ENCODE measurements around the gene CDRT15L2. TPM values are rescaled to one million over a fixed set of nuclear protein-coding genes. Genes with fewer than 3 reads are reported as not detected.
"Not testable (repeated sequence)": the region's sequence is repeated elsewhere in the genome, so short reads cannot be mapped to it uniquely, and the experiment has no call there.

The CDRT15L2 gene
- total RNA-seq: not detected in 2 replicates

DNA sequence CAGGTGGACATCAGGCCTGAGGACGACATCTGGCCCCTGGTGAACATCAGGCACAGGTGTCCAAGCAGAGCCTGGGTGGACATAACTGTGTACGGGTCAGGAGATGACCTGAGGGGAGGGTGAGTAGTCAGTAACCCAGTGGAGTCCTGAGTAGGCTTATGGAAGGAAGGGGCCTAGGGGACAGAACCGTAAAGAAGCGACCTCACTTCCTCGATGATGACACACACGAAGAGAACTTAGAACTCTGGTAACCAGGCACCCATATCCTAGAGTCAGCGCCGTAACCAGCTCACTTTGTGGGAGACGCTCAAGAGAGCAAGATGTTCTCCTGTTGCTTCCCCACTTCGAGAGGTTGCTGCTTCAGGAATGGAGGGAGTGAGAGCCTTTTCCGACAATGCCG lies at the start of gene CDRT15L2:
TSS of gene CDRT15L2 (plus strand) at position 301 of the 400 bp plus-strand sequence. CDS start at position 321, 20 bp downstream.
- DNase-seq (ENCODE audit: low read depth in 2 of 2): not testable (repeated sequence)

GRCh38 chr17:20530104-20530503 lies 49.4 kb upstream of the CDRT15L2 start:
- not testable (repeated sequence) for DNase-seq (ENCODE audit: low read depth in 2 of 2)

- DNase-seq (ENCODE audit: low read depth in 2 of 2): not testable (repeated sequence)
Observed at GRCh38 chr17:20532544-20533090, 46.9 kb upstream of the CDRT15L2 start.

DNA sequence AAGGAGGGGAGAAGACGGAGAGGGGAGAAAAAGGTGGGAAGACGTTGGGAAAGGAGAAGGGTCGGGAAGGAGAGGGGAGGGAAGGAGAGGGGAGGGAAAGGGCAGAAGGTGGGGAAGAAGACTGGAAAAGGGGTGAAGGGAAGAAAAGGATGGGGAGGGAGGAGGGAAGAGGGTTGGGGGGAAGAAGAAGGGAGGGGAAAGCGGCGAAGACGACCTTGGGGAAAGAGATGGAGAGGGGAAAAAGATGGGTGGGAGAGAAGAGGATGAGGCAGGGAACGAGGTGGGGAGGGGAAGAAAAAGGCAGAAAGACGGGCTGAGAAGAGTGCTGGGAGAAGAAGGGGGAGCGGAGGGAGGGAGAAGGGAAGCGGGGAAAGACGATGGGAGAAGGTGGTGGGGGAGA lies 46.3 kb upstream of the CDRT15L2 start:
- DNase-seq (ENCODE audit: low read depth in 2 of 2): not testable (repeated sequence)

DNA sequence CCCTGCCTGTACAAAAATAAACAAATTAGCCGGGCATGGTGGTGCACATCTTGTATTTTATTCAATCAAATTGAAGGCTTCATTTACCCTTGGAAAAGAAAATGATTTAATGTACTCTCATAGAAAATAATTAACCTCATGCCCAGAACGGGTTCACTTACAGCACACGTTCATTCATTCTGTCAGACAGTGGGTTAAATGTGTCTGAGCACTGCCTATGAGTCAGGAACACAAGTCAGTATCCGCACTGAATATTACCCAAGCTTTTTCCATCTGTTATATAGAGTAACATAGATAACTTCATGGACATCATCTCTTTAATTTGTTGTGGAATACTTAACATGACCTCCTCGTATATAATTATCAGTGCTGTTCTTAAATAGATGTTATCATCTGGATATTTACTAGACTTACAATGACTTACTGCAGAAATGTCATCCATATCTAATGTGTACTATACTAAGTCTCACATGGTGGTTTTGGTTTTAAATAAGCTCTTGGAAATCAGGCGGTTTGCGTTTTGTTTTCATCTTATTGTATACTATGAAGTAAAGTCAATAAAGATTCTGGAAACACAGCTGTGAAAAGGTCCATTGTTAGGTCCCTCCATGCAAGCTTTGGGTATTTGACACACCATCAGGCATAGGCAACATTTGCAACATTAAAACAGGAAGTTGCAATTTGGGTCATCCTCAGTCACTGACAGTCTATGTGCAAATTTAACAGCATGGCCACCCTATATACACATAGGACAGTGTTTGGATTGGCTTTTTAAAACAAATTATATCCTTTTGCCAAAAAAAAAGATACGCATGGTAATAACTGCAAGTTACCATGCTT lies 44.6 kb upstream of the CDRT15L2 start:
- not testable (repeated sequence) for DNase-seq (ENCODE audit: low read depth in 2 of 2)

DNA sequence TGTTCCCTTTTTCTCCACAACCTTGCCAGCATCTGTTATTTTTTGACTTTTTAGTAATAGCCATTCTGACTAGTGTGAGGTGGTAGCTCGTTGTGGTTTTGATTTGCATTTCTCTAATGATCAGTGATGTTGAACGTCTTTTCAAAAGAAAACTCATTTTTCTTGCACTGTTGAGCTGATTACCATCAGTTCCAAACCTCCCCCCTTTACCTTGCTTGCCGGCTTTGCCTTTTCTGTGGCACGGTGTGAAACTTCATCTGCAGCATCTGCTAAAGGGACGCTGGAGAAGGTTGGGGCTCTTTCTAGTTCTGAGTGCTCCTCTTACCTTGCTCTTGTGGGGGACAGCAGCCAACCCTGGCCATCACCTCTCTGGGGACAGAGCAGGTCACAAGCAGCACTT lies 39.1 kb upstream of the CDRT15L2 start:
- not testable (repeated sequence) for DNase-seq (ENCODE audit: low read depth in 2 of 2)

- not testable (repeated sequence) for DNase-seq (ENCODE audit: low read depth in 2 of 2)
Observed at GRCh38 chr17:20540865-20541264, 38.7 kb upstream of the CDRT15L2 start.

- DNase-seq (ENCODE audit: low read depth in 2 of 2): peak in 1 of 2 donors; percentile 5
Observed at GRCh38 chr17:20541853-20542546, 37.5 kb upstream of the CDRT15L2 start.

DNA sequence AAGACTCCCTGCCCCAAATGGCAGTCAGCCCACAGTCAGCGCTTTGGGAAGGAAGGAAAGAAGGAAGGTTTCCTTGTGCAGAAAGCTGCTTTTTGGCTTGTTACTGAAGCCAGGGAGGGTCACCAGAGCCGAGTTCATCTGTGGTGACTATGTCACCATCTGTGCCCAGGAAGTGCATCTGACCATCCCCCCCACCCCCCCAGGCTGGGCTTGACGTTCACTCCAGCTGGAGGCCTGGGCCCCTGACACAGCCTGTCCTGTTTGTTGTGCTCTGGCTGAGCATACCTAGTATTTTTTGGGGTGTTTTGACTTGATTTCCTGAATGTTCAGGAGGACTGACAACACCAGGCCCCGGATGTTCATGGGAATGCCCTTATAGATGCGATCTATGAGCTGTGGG lies 31.6 kb upstream of the CDRT15L2 start:
- DNase-seq (ENCODE audit: low read depth in 2 of 2): not testable (repeated sequence)

DNA sequence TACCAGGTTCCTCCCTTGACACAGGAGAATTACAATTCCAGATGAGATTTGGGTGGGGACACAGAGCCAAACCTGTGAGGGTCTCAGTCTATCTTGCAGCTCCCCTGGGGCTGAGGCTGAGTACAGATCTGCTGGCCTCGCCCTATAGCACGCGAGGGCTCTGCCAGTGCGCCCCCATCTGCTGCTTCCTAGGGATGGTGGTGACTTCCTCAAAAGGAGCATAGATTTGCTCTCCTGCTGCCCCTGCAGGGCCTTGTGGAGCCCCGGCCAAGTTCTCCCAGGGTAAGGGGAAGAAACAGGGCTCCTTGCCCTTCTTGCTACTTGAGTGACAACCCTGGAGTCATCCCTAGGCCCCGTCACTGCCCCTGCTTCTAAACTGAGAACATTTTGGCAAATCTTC lies 26.6 kb upstream of the CDRT15L2 start:
- not testable (repeated sequence) for DNase-seq (ENCODE audit: low read depth in 2 of 2)

DNA sequence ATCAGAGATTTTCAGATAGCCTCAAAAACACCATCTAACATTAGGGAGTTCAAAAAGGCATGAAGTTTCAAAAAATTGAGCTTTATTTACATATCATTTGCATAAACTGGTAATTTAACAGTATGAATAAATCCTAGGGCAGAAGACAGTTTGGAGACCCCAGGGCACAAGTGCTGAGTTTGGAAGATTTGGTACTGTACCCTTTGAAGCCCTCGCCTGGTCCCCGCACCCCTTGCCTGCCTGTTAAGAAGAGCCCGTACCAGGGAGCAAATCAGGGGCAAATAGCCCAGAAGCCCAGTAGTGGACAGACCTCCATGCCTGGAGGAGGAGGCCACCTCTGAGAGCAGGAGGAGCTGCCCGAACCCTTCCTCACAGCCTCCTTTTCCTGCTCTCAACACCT lies 24.8 kb upstream of the CDRT15L2 start:
- not testable (repeated sequence) for DNase-seq (ENCODE audit: low read depth in 2 of 2)

DNA sequence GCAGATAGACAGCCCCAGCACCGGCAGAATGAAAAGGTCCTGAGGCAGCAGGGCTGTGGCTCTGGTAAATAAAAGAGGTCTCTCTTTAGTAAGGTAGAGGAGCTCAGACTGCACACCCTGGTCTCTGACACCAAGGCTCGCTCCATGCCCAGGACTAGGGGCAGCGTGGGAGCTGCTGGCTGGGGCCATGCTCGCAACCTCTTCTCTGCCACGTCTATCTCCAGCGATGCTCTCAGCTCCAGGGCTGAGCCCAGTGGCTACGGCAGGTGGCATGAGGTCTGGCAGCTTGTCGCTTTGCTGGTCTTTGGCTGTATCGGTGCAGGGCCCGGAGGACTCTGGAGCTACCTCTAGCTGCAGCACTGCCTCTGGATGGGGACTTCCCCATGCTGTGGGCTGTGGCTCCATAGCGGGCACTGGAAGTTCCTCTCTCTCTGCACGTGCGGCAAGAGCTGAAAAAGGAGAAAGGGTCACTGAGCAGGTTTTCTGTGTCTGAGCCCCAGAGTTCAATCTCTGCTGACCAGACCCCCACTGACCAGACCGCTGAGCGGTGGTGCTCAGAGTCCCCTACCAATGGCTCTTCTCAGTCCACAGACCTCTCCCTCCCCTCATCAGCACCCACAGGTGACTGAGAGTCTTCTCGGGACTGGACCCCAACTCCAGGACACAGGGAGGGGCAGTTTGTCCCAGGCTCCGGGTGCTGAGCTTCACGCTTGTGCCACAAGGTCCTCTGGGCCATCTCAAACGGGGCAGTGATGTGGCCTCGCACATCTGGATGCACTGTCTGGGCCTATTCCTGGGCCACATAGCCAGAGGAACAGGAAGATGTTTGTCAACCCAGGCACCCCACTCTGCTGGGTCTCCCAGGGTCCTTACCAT lies 24.2 kb upstream of the CDRT15L2 start:
- not testable (repeated sequence) for DNase-seq (ENCODE audit: low read depth in 2 of 2)

DNA sequence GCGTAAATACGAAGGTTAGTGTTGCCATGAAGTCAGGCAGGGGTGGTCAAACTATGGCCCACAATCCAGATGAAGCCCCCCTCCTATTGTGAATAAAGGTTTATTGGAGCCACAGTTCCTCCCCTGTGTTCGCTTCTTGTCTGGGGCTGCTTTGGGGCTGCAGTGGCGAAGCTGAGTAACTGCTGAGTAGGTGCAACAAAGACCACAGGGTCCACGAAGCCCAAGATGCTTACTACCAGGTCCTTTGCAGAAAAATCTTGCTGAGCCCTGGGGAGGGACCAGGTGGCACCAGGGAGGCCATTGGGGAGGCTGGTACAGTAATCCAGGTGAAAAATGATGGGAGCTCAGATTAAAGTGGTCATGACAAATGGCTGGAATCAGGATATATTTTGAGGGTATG lies 21.4 kb upstream of the CDRT15L2 start:
- DNase-seq (ENCODE audit: low read depth in 2 of 2): not testable (repeated sequence)

DNA sequence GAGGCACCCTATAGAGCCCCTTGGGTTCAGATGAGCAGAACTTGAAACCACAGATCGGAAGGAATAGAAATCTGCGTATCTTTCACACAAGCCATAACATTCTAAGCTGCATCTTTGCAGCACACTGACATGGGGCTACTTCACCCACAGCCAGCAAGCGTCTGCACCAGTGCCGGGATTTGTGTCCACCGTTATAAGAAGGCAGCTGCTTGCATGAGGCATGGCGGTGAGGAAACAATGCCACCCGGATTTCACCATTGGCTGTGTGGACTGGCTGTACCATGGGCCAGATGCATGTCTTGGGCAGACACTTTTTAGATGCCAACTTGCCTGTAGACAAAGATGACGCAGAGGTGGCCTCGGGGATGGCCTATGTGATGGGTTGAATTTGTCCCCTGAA lies 20.5 kb upstream of the CDRT15L2 start:
- not testable (repeated sequence) for DNase-seq (ENCODE audit: low read depth in 2 of 2)

DNA sequence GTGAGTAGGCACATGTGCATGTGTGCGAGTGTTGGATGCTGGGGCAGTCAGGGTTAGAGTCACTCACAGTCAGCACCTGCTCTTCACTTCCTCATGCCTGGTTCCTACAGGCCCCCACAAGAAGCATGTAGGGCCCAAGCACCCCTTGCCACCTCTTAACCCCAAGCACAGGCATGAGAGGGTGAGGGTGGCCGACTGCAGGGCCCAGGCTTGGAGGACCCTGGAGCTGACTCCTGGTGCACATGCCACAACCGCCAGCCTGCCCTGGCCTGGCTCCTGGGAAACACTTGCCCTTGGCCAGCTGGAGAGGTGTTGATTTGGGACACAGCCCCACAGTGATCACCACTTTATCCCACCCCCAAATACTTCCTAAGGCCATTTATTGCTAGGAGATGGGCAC lies 16.9 kb upstream of the CDRT15L2 start:
- DNase-seq (ENCODE audit: low read depth in 2 of 2): no peak

DNA sequence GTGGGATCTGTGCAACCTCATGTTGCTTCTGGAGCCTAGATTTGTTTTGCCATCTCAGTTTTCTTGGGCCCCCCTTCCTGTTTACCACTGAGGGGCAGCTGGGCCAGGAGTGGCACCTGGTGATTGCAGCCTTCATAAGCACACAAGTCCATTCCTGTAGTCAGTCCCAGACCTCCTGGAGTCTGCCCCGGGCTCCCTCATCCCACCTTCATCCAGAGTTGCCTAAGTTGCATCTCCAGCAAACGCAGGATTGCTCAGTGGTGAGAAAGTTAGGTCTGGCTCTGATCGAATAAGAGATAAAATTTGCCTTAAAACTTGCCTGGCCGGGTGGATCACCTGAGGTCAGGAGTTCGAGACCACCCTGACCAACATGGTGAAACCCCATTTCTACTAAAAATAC lies 14.3 kb upstream of the CDRT15L2 start:
- not testable (repeated sequence) for DNase-seq (ENCODE audit: low read depth in 2 of 2)

- DNase-seq (ENCODE audit: low read depth in 2 of 2): no peak
Observed at GRCh38 chr17:20565711-20566110, 13.8 kb upstream of the CDRT15L2 start.

- not testable (repeated sequence) for DNase-seq (ENCODE audit: low read depth in 2 of 2)
Observed at GRCh38 chr17:20566736-20567135, 12.8 kb upstream of the CDRT15L2 start.

DNA sequence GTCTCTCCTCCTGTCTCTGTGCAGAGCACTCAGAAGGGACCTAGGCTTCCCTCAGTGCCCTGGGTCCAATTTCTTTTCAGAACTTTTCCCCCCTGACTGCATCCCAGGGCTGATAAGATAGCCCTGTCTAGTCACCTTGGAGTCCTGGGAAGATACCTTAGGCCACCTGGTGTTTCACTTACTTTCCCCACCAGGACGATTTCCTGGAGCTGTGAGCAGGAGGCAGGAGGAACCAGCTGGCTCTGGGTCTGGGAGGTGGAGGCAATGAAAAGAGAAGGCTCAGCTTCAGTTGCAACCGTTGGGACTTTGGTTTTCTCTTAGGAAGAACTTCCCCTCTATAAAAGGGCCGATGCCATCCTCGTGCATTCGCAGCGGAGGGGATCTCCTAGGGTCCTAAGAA lies 12.1 kb upstream of the CDRT15L2 start:
- DNase-seq (ENCODE audit: low read depth in 2 of 2): not testable (repeated sequence)

DNA sequence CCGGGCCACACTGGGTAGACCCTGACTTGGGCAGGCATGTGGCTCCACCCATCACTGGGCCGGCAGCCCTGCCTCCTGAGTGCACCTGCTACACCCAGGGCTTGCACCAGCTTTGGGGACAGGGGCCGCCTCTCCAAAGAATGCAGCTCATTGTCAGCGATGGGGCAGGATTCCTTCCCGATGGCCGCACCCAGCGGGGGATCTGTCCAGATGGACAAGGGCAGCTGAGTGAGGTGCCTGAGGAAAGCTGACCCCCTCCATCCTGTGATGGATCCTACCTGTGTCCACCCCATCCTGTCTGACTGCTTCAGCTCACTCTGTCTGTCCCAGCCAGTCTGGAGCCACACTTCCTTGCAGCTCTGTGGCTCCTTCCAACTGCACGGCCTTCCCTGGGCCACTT lies 10.9 kb upstream of the CDRT15L2 start:
- DNase-seq (ENCODE audit: low read depth in 2 of 2): not testable (repeated sequence)

DNA sequence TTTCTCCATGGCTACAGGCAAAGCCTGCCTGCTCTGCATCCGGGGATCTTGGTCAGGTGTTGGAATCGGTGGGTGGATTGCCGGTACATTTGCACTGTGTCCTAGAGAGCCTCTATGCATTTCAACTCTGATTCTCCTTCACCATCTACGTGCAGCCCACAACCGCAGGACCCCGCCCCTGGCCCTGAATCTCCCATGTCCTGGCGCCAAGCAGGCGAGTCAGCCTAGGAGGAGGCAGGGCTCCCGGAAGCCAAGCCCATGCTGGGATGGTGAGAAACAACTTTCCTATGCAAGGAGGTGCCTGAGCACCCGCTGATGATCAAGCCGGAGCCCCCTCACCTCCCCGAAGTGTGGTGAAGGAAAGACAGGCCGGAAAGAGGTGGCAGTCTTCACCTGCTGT lies 7.9 kb upstream of the CDRT15L2 start:
- DNase-seq (ENCODE audit: low read depth in 2 of 2): not testable (repeated sequence)

Measured in lung microvascular endothelial cell (primary cell).